K562 (cell line): ENCODE measurements around the gene SPATA31C1. TPM values are rescaled to one million over a fixed set of nuclear protein-coding genes. Genes with fewer than 3 reads are reported as not detected.

Experiments used
- ATAC-seq: fragments of 200-7000 bp; cut with Tn5 transposase; 3 replicates; pipeline ENCODE4 v1.9.1; 2020; ENCODE audit warnings: moderate library complexity
- BruUV-seq: library from RNA; stranded (reverse); fragments of 400-500 nt; replicated peaks from 2 replicates; lab custom pipeline; 2021; lab: Mats Ljungman, UMichigan
- CTCF ChIA-PET: fragments of 300-600 bp; formaldehyde crosslinking; extraction: SDS; loops from one replicate; lab custom pipeline; 2021; ENCODE audit warnings: low intra/inter-chr PET ratio; lab: Yijun Ruan, JAX
- POLR2A ChIA-PET: fragments of 300-600, 350-650 bp; sonication (Branson Sonifier 250); formaldehyde crosslinking; extraction: SDS; loops from one replicate; lab custom pipeline; 2021; ENCODE audit warnings: antibody characterized with exemption, inconsistent platforms; lab: Yijun Ruan, JAX
- DNase-seq, 4 experiments: peaks; one replicate each; pipeline versions ENCODE4 v3.0.0 to v3.0.0-alpha.2; 2011 to 2018; ENCODE audit warnings: low spot score in 3 of 4, mixed read lengths in 3 of 4; ENCODE audit errors: extremely low read depth in 1 of 4
- FAIRE-seq: peaks from 2 replicates; lab custom pipeline; 2011; peaks lifted over from hg19 to GRCh38; lab: Jason Lieb, UNC
- H2AFZ ChIP-seq: 2 replicates; pipeline ENCODE4 v1.6.0; 2011; ENCODE audit warnings: low read depth, low read length, control low read depth, inconsistent platforms
- H3K27ac ChIP-seq: fragments of 200-600 bp; 3 replicates; pipeline ENCODE4 v1.8.0; 2011; ENCODE audit warnings: low read depth, mild to moderate bottlenecking, control low read depth, inconsistent platforms, low read length, moderate library complexity, mixed read lengths; ENCODE audit errors: extremely low read depth
- H3K27me3 ChIP-seq, 2 experiments: fragments of 300-600 bp in 1 of 2; 2 replicates in 1 of 2; 3 replicates in 1 of 2; pipeline versions ENCODE4 v1.6.0 to v1.8.0; 2011; ENCODE audit warnings: inconsistent platforms in 2 of 2, low read length in 2 of 2, mild to moderate bottlenecking in 1 of 2, mixed read lengths in 1 of 2, moderate library complexity in 1 of 2; ENCODE audit not compliant: control insufficient read depth in 2 of 2, insufficient read depth in 2 of 2
- H3K36me3 ChIP-seq: fragments of 300-600 bp; 3 replicates; pipeline ENCODE4 v1.8.0; 2011; ENCODE audit warnings: mild to moderate bottlenecking, low read length, inconsistent platforms; ENCODE audit not compliant: control insufficient read depth, insufficient read depth
- H3K4me1 ChIP-seq, 2 experiments: fragments of 200-600 bp in 1 of 2; replicated peaks in 1 of 2; 2 replicates in 1 of 2; 3 replicates in 1 of 2; pipeline versions ENCODE4 v1.5.1 to v1.8.0; 2011; ENCODE audit warnings: inconsistent platforms in 2 of 2, low read length in 2 of 2, mild to moderate bottlenecking in 1 of 2, mixed read lengths in 1 of 2, moderate library complexity in 1 of 2; ENCODE audit not compliant: control insufficient read depth in 2 of 2, insufficient read depth in 2 of 2
- H3K4me2 ChIP-seq: 2 replicates; pipeline ENCODE4 v1.6.1; 2011; ENCODE audit warnings: low read length, control low read depth, inconsistent platforms, mixed read lengths; ENCODE audit not compliant: insufficient read depth
- H3K4me3 ChIP-seq: fragments of 200-600 bp; sonication (generic), shearing (Covaris generic); 2 replicates; pipeline ENCODE4 v1.5.1; 2016; ENCODE audit warnings: control low read depth, inconsistent platforms
- H3K79me2 ChIP-seq: fragments of 200-600 bp; 3 replicates; pipeline ENCODE4 v1.8.0; 2011; ENCODE audit warnings: low read length, inconsistent platforms; ENCODE audit not compliant: control insufficient read depth, insufficient read depth
- H3K9ac ChIP-seq, 2 experiments: 2 replicates each; pipeline versions ENCODE4 v1.6.0 to v1.6.1; 2011; ENCODE audit warnings: low read depth in 2 of 2, low read length in 2 of 2, control low read depth in 1 of 2, inconsistent platforms in 1 of 2, mild to moderate bottlenecking in 1 of 2, mixed read lengths in 1 of 2; ENCODE audit not compliant: insufficient read depth in 1 of 2
- H3K9me1 ChIP-seq: one replicate; pipeline ENCODE4 v1.6.0; 2011; ENCODE audit warnings: inconsistent platforms, mild to moderate bottlenecking, low read length, moderate library complexity; ENCODE audit not compliant: control insufficient read depth, insufficient read depth
- H3K9me3 ChIP-seq: replicated peaks from 2 replicates; pipeline ENCODE4 v1.5.1; 2011; ENCODE audit warnings: low read depth, low read length, inconsistent platforms; ENCODE audit not compliant: control insufficient read depth, insufficient read depth
- H4K20me1 ChIP-seq: replicated peaks from 2 replicates; pipeline ENCODE4 v1.6.1; 2011; ENCODE audit warnings: low read length, inconsistent platforms, mixed read lengths; ENCODE audit not compliant: control insufficient read depth, insufficient read depth
- DLX4 ChIP-seq: fragments of 250-450 bp; sonication (Bioruptor Pico); IDR thresholded peaks from 2 replicates; pipeline ENCODE4 v1.6.1; 2021; ENCODE audit warnings: mild to moderate bottlenecking
- JUND ChIP-seq, 2 experiments: IDR thresholded peaks; 2 replicates in 1 of 2; 3 replicates in 1 of 2; pipeline ENCODE4 v1.6.1; 2011; ENCODE audit warnings: borderline replicate concordance in 2 of 2, low read depth in 2 of 2, low read length in 2 of 2, improper control_type of control experiment in 1 of 2, missing biosample characterization in 1 of 2, missing genetic modification characterization in 1 of 2, missing genetic modification reagents in 1 of 2
- LEF1 ChIP-seq: fragments of 450-650 bp; IDR thresholded peaks from 2 replicates; pipeline ENCODE4 v1.6.1; 2016; ENCODE audit warnings: mild to moderate bottlenecking
- MAFK ChIP-seq: IDR thresholded peaks from 2 replicates; pipeline ENCODE4 v1.6.1; 2011; ENCODE audit warnings: low read length, improper control_type of control experiment
- NFIX ChIP-seq: fragments of 250-450 bp; sonication (Bioruptor Pico); IDR thresholded peaks from 2 replicates; pipeline ENCODE4 v1.4.0; 2020; ENCODE audit warnings: low read depth, mild to moderate bottlenecking, moderate library complexity
- NR2F6 ChIP-seq: fragments of 450-650 bp; formaldehyde crosslinking; IDR thresholded peaks from 2 replicates; pipeline ENCODE4 v1.4.0; 2020; ENCODE audit warnings: mild to moderate bottlenecking
- ZBTB26 ChIP-seq: fragments of 450-650 bp; formaldehyde crosslinking; IDR thresholded peaks from 2 replicates; pipeline ENCODE4 v1.4.0; 2022; ENCODE audit warnings: missing genetic modification characterization
- ZNF224 ChIP-seq: sonication (generic); formaldehyde crosslinking; IDR thresholded peaks from 2 replicates; pipeline ENCODE4 v1.8.0; 2022; ENCODE audit warnings: mild to moderate bottlenecking, missing genetic modification reagents
- ZNF282 ChIP-seq: sonication (generic); formaldehyde crosslinking; IDR thresholded peaks from 2 replicates; pipeline ENCODE4 v1.8.1; 2023; ENCODE audit warnings: missing genetic modification reagents
- ZNF561 ChIP-seq: fragments of 450-650 bp; formaldehyde crosslinking; conservative IDR thresholded peaks from 2 replicates; pipeline ENCODE4 v1.4.0; 2020; ENCODE audit warnings: mild to moderate bottlenecking, moderate library complexity
- WGBS: fragments of 100-300 bp; shearing (Covaris generic); methylation state at CpG from one replicate; pipeline ENCODE4 v1.1.6; 2016; ENCODE audit warnings: low coverage, mixed read lengths; ENCODE audit not compliant: insufficient coverage; ENCODE audit errors: missing lambda C conversion rate; 5-methylcytosine and 5-hydroxymethylcytosine counted together
- in situ Hi-C: fragments of 300-500 bp; cut with MboI; formaldehyde crosslinking; loops from 4 replicates; pipeline ENCODE4 v1.15.0; 2018; ENCODE audit warnings: inconsistent platforms, mixed read lengths
- intact Hi-C: fragments of 100-400 bp; cut with micrococcal nuclease; formaldehyde crosslinking; loops from 2 replicates; pipeline ENCODE4 v1.14.2; 2022
- polyA plus RNA-seq, 8 experiments: library from polyadenylated mRNA; depleted of rRNA in 4 of 8; stranded (reverse) in 5 of 8; unstranded in 3 of 8; fragments of >200 nt; fragmentation: Nextera tagmentation in 2 of 8; fragmentation: Illumina TruSeq in 1 of 8; extraction: Ambion mirVana in 2 of 8; extraction: Trizol in 1 of 8; gene quantifications; 2 replicates each; pipeline versions ENCODE4 v1.2.1 to v1.2.3, GENCODE V29; 2011 to 2014; ENCODE audit warnings: inconsistent platforms in 1 of 8, missing spikeins in 1 of 8
- total RNA-seq, 7 experiments: library from RNA; depleted of rRNA in 6 of 7; stranded (reverse); fragments of >200 nt in 6 of 7; fragmentation: Illumina TruSeq in 2 of 7; extraction: Trizol in 2 of 7; gene quantifications; 2 replicates each; pipeline versions ENCODE4 v1.2.1 to v1.2.3, GENCODE V29; 2011 to 2021; ENCODE audit warnings: low replicate concordance in 1 of 7

SPATA31C1 gene
- total and polyA plus RNA-seq, 9 of the 15 experiments (the other 6 are each of a cell fraction or from before 2014, with no cell fraction given), result 0.03 to 0.15 (median 0.05) TPM; not detected in 3

GRCh38 chr9:87876708-87877107 lies 41.1 kb upstream of the SPATA31C1 start (continued):
- TF ChIP-seq ZBTB26 (CRISPR knock-in tag), result no peak
- no peak for TF ChIP-seq ZNF224 (CRISPR knock-in tag)
- TF ChIP-seq NFIX (CRISPR knock-in tag), result no peak

GRCh38 chr9:87878989-87879511 lies 38.7 kb upstream of the SPATA31C1 start:
- Histone ChIP-seq H3K9me3 (no peaks in the 10 kb centered on the region), H3K9me1 (no peaks in the 10 kb centered on the region), H3K36me3 (no peaks in the 10 kb centered on the region), H3K4me3 (no peak overlapping the region), H3K79me2 (no peaks in the 10 kb centered on the region), H4K20me1 (no peaks in the 10 kb centered on the region), H3K27me3 (no peaks in the 10 kb centered on the region), H3K9ac (no peak overlapping the region), H2AFZ (peak overlapping the region; percentile 65; the same call in 1 of the 2 replicates), H3K4me1 (peaks cover 0 to 4% of the 10 kb centered on the region in 2 experiments; a peak in 2 of 5 replicates), H3K27ac (peak overlapping the region; percentile 4; the same call in 1 of the 3 replicates), H3K4me2 (peak overlapping the region; percentile 43; the same call in 1 of the 2 replicates)
- intact Hi-C loops, result no loop called here
- 0% methylated on average over 1 of the region's 1 CpG for WGBS
- DNase-seq (peak in 1 of 4 experiments; percentile 12), FAIRE-seq (peak; percentile 60), ATAC-seq (peak; percentile 67; the same call in 2 of the 3 replicates)
- ChIA-PET POLR2A (no interaction called here), CTCF (no interaction called here)
- in situ Hi-C loops, result no loop called here
- no TSS peak for BruUV-seq
- TF ChIP-seq ZNF282 (CRISPR knock-in tag), result no peak
- no peak for TF ChIP-seq DLX4 (CRISPR knock-in tag)
- peak; percentile 66 for TF ChIP-seq MAFK
- TF ChIP-seq ZNF561 (CRISPR knock-in tag), result no peak
- TF ChIP-seq LEF1, result no peak
- no peak for TF ChIP-seq NR2F6 (CRISPR knock-in tag)
- TF ChIP-seq JUND (IDR thresholded peaks at IDR 0.05; ENCODE audit: borderline replicate concordance, low read depth, low read length), result 0 out of 2 replicates have a peak, but pooled peaks have one; percentile 14
- 0 out of 3 replicates have a peak, but pooled peaks have one; percentile 49 for TF ChIP-seq JUND (tag; IDR thresholded peaks at IDR 0.05; ENCODE audit: borderline replicate concordance, low read depth, low read length)
- TF ChIP-seq NFIX (CRISPR knock-in tag), result no peak
